Measurements from ENCODE around the gene IFT27. TPM values are rescaled to one million over a fixed set of nuclear protein-coding genes. Genes with fewer than 3 reads are reported as not detected.

Gene IFT27
- polyA plus RNA-seq, 1 donor (not counting 4 experiments of a cell fraction or from before 2014, with no cell fraction given) = 18.5 TPM

- no peak overlapping the region for H2AFZ ChIP-seq (ENCODE audit: control insufficient read depth, low read length)
- dilution Hi-C loops (cut with MboI; ENCODE audit: extremely low pct_ligation_motif_present, low sequenced_read_pairs) = no loop called here
- no peaks in the 10 kb centered on the region for H3K27me3 ChIP-seq (ENCODE audit: control insufficient read depth, extremely low read depth, insufficient read depth, low read length)
- peaks cover 17% of the 10 kb centered on the region for H3K4me1 ChIP-seq (ENCODE audit: control insufficient read depth, extremely low read depth, insufficient read depth, low read length)
- TF ChIP-seq EZH2 (IDR thresholded peaks at IDR 0.05; ENCODE audit: low read length) = no peak
- no peak for TF ChIP-seq CTCF (optimal IDR thresholded peaks at IDR 0.05 in 1 of 3, IDR thresholded peaks at IDR 0.05 in 1 of 3, conservative IDR thresholded peaks at IDR 0.05 in 1 of 3; ENCODE audit: extremely low read depth in 1 of 3, insufficient read depth in 2 of 3, low read length in 3 of 3)
- H3K79me2 ChIP-seq (ENCODE audit: control insufficient read depth, insufficient read depth, low read length) = no peaks in the 10 kb centered on the region
- H3K27ac ChIP-seq (ENCODE audit: control insufficient read depth, insufficient read depth, low read length) = no peak overlapping the region
- peaks cover 0 to 1% of the 10 kb centered on the region in 2 experiments for H3K36me3 ChIP-seq (ENCODE audit: control insufficient read depth in 2 of 2, extremely low read depth in 1 of 2, insufficient read depth in 2 of 2, low read length in 2 of 2)
- no peak overlapping the region for H3K4me3 ChIP-seq (ENCODE audit: control insufficient read depth in 2 of 3, extremely low read depth in 1 of 3, insufficient read depth in 2 of 3, low read depth in 1 of 3, low read length in 3 of 3)
- H3K9me1 ChIP-seq (ENCODE audit: control insufficient read depth, extremely low read depth, insufficient read depth, low read length) = peaks cover 2% of the 10 kb centered on the region
- H4K20me1 ChIP-seq (ENCODE audit: control insufficient read depth, extremely low read depth, insufficient read depth, low read length) = no peaks in the 10 kb centered on the region
- H3K4me2 ChIP-seq (ENCODE audit: control insufficient read depth, extremely low read depth, insufficient read depth, low read depth, low read length) = no peak overlapping the region
- FAIRE-seq = no peak
- no peak for DNase-seq (ENCODE audit: low read depth, low spot score)
- no peaks in the 10 kb centered on the region for H3K9me3 ChIP-seq (ENCODE audit: control insufficient read depth, low read depth, low read length)
- H3K9ac ChIP-seq (ENCODE audit: control insufficient read depth, extremely low read depth, insufficient read depth, low read length) = no peak overlapping the region
These were observed 13.1 kb downstream of the IFT27 start for GRCh38 chr22:36762687-36763260.

GRCh38 chr22:36761553-36762240 lies 14.2 kb downstream of the IFT27 start:
- Histone ChIP-seq H3K9me3 (ENCODE audit: control insufficient read depth, low read depth, low read length) (no peaks in the 10 kb centered on the region), H3K9ac (ENCODE audit: control insufficient read depth, extremely low read depth, insufficient read depth, low read length) (no peak overlapping the region), H3K79me2 (ENCODE audit: control insufficient read depth, insufficient read depth, low read length) (no peaks in the 10 kb centered on the region), H3K4me2 (ENCODE audit: control insufficient read depth, extremely low read depth, insufficient read depth, low read depth, low read length) (no peak overlapping the region), H3K27ac (ENCODE audit: control insufficient read depth, insufficient read depth, low read length) (no peak overlapping the region), H3K4me3 (ENCODE audit: control insufficient read depth in 2 of 3, extremely low read depth in 1 of 3, insufficient read depth in 2 of 3, low read depth in 1 of 3, low read length in 3 of 3) (no peak overlapping the region), H4K20me1 (ENCODE audit: control insufficient read depth, extremely low read depth, insufficient read depth, low read length) (no peaks in the 10 kb centered on the region), H3K27me3 (ENCODE audit: control insufficient read depth, extremely low read depth, insufficient read depth, low read length) (no peaks in the 10 kb centered on the region), H3K4me1 (ENCODE audit: control insufficient read depth, extremely low read depth, insufficient read depth, low read length) (peaks cover 17% of the 10 kb centered on the region), H3K36me3 (ENCODE audit: control insufficient read depth in 2 of 2, extremely low read depth in 1 of 2, insufficient read depth in 2 of 2, low read length in 2 of 2) (peaks cover 0 to 1% of the 10 kb centered on the region in 2 experiments), H3K9me1 (ENCODE audit: control insufficient read depth, extremely low read depth, insufficient read depth, low read length) (peaks cover 2% of the 10 kb centered on the region), H2AFZ (ENCODE audit: control insufficient read depth, low read length) (no peak overlapping the region)
- dilution Hi-C loops (cut with MboI; ENCODE audit: extremely low pct_ligation_motif_present, low sequenced_read_pairs) = no loop called here
- no peak for TF ChIP-seq EZH2 (IDR thresholded peaks at IDR 0.05; ENCODE audit: low read length)
- TF ChIP-seq CTCF (optimal IDR thresholded peaks at IDR 0.05 in 1 of 3, IDR thresholded peaks at IDR 0.05 in 1 of 3, conservative IDR thresholded peaks at IDR 0.05 in 1 of 3; ENCODE audit: extremely low read depth in 1 of 3, insufficient read depth in 2 of 3, low read length in 3 of 3) = no peak
- no peak for DNase-seq (ENCODE audit: low read depth, low spot score)
- FAIRE-seq = no peak
